Measurements from ENCODE around the gene TRMT1.
A peak's percentile ranks its signal among the peaks of the same experiment; 100 is the strongest.

The TRMT1 gene

GRCh38 chr19:13101590-13102415, 14.7 kb downstream of the TRMT1 start:
- no peak for DNase-seq

- DNase-seq = no peak
Measured at GRCh38 chr19:13100841-13101589, 15.5 kb downstream of the TRMT1 start.

- DNase-seq = no peak
Measured at GRCh38 chr19:13100031-13100588, 16.4 kb downstream of the TRMT1 start.

- peak; percentile 75 for DNase-seq
Measured at GRCh38 chr19:13099073-13099999, 17.2 kb downstream of the TRMT1 start.

GRCh38 chr19:13098277-13099072, 18.1 kb downstream of the TRMT1 start:
- DNase-seq = no peak

- DNase-seq = no peak
Measured at GRCh38 chr19:13097463-13098258, 18.9 kb downstream of the TRMT1 start.

GRCh38 chr19:13097033-13097462, 19.5 kb downstream of the TRMT1 start:
- no peak for DNase-seq

- peak; percentile 88 for DNase-seq
Measured at GRCh38 chr19:13095934-13096927, 20.3 kb downstream of the TRMT1 start.

GRCh38 chr19:13095393-13095784, 21.2 kb downstream of the TRMT1 start:
- no peak for DNase-seq

GRCh38 chr19:13094771-13095392, 21.7 kb downstream of the TRMT1 start:
- DNase-seq = no peak

- no peak for DNase-seq
Measured at GRCh38 chr19:13094106-13094504, 22.4 kb downstream of the TRMT1 start.

GRCh38 chr19:13093407-13094105, 23.0 kb downstream of the TRMT1 start:
- DNase-seq = peak; percentile 89

GRCh38 chr19:13092606-13093235, 23.8 kb downstream of the TRMT1 start:
- DNase-seq = no peak

- DNase-seq = no peak
Measured at GRCh38 chr19:13092158-13092543, 24.4 kb downstream of the TRMT1 start.

GRCh38 chr19:13091400-13092157, 25.0 kb downstream of the TRMT1 start:
- no peak for DNase-seq

- DNase-seq = no peak
Measured at GRCh38 chr19:13090511-13091231, 25.9 kb downstream of the TRMT1 start.

Data from islet precursor cell (in vitro differentiated cells).